NK-92 (cell line): ENCODE measurements around the gene CD22.
"Not testable (repeated sequence)": the region's sequence is repeated elsewhere in the genome, so short reads cannot be mapped to it uniquely, and the experiment has no call there.

ENCODE experiments used
- DNase-seq: peaks from one replicate; lab custom pipeline; 2025; ENCODE audit not compliant: unreplicated experiment; lab: John Stamatoyannopoulos, UW

Gene CD22

DNA sequence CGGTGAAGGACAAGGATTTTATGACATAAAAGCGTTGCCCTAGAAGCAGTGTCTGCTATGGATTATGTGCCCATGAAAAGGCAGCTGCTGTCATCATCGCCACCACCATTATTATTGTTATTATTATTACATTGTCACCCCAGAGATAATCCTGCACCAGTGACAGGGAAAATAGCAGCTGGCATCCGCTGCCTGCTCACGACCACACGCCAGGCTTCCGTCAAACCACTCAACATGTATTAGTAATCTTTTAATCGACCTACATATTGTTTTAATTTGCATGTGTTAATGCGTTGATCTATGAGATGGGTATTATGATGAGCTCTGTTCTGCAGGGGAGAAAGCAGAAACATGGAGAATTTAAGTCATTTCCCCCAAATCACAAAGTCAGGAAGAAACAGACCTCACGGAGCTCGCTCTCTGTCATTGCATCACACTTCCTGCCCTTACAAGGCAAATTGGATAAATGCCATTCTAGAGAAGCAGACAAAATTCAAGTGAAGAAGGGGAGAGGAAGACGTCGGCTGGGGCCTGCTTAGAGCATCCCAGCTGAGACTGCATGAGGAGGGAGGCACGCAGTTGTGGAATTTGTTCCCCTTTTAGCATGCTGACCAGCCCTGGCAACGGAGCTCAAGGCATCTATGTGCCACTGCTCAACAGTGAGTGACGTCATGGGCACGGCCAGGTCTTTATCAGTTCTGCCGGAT is 29.0 kb downstream of the CD22 start, which contains the start of gene FFAR3:
Gene FFAR3 (plus strand): TSS at position 594 of the 707 bp plus-strand sequence. CDS start 431 bp downstream, outside the sequence.
- no peak for DNase-seq

DNA sequence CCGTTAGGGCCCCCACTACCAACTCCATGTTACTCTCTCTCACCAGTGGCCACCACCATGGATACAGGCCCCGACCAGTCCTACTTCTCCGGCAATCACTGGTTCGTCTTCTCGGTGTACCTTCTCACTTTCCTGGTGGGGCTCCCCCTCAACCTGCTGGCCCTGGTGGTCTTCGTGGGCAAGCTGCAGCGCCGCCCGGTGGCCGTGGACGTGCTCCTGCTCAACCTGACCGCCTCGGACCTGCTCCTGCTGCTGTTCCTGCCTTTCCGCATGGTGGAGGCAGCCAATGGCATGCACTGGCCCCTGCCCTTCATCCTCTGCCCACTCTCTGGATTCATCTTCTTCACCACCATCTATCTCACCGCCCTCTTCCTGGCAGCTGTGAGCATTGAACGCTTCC is 29.8 kb downstream of the CD22 start:
- not testable (repeated sequence) for DNase-seq

DNA sequence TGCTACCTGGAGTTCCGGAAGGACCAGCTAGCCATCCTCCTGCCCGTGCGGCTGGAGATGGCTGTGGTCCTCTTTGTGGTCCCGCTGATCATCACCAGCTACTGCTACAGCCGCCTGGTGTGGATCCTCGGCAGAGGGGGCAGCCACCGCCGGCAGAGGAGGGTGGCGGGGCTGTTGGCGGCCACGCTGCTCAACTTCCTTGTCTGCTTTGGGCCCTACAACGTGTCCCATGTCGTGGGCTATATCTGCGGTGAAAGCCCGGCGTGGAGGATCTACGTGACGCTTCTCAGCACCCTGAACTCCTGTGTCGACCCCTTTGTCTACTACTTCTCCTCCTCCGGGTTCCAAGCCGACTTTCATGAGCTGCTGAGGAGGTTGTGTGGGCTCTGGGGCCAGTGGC is 30.4 kb downstream of the CD22 start:
- DNase-seq: not testable (repeated sequence)

DNA sequence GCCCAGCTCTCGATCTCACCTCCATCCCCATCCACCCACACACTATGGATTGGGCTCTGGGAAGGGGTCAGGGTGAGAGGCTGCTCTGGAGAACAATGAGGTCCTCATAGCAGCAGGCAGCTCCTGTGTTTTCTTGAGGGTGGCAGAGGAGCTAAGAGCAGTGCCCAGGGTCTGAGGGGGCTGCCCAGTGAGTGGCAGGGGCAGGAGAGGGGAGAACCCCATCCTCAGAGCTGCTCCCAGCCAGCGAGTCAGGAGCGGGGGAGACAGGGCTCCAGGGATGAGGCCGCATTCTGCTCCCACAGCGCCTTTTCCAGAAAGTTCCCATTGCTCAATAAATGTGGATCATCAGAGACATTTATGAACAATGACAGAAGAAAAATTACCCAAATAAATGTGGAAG is 31.1 kb downstream of the CD22 start:
- not testable (repeated sequence) for DNase-seq

DNA sequence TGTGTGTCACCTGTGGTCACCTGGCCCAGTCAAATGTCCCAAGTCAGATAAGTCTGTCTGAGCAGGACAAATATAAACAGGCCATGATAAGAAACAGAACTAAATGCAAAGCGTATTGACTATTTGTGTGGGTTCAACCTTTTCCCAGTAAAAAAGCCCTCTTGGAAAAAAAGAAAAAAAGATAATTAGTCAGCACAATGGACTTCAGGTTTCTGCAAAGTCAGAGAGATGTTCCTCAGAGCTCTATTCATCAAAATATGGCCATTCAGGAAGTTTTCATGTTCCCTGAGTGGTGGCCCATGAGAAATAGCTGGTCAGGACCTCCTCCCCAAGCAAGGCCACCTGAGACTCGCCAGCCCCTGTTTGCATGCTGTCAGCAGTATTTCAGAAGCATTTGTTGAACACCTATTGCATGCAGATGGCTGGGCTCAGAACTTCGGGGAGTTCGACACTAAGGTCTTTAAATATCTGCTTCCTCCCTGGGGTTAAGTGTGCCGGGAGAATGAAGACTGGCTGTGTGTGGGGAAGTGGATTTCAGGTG is 32.0 kb downstream of the CD22 start:
- DNase-seq: no peak

DNA sequence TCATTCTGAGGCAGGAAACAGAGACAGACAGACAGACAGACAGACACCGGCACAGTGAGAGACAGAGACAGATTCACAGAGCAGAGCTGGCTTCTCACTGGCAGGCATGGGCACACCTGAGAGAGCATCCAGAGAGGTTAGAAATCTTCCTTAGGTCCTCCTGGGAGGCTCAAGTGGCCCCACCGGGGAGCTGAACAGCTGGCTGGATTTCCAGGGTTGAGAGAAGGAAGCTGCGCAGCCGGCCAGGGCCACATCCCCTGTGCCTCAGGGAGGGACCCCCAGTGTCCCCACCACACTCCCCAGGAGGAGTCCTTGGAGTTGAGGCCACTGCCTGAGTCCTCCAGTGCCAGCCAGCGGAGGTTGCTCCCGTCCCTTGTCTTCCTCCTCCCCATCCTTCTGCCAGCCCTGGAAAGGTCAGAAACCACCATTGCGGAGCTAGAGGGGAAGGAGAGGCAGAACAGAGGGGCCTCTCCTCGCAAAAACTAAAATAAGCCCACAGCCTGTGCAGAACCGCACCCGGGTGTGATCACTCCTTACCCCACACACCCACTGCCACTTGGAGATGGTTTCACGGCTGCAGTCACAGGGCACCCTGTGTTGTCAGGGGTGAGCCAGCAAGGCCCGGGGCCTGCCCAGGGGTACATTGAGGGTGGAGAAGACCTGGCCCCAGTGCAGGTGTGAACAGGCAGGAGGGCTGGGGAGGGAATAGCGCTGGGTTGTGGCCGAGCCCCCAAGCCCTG is 33.4 kb downstream of the CD22 start:
- no peak for DNase-seq

DNA sequence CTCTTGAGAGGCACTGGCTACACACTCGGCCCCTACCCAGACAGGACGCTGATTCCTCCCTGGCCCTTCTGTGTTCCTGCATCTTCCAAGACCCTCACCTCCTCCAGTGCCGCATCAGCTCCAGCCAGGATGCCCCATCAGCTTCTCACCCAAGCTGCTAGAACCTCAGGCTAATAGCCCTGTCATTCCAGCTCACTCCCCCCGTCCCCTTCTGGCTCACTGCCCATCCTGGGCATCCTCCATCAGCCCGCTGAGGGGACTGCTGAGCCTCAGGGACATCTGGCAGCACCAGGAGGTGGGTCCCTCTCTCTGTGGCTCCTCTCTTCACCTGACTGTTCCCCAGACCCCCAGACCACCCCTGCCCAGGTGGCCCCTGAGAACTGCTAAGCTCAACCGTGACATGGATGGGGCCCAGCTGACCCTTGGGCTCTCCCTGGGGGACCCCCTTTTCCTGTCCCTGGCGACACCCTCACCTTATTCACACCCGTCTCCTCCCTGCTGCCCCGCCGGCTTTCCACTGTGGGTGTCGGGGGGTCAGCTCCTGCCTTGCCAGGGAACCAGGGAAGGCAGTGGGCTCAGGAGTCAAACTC is 34.1 kb downstream of the CD22 start:
- no peak for DNase-seq

DNA sequence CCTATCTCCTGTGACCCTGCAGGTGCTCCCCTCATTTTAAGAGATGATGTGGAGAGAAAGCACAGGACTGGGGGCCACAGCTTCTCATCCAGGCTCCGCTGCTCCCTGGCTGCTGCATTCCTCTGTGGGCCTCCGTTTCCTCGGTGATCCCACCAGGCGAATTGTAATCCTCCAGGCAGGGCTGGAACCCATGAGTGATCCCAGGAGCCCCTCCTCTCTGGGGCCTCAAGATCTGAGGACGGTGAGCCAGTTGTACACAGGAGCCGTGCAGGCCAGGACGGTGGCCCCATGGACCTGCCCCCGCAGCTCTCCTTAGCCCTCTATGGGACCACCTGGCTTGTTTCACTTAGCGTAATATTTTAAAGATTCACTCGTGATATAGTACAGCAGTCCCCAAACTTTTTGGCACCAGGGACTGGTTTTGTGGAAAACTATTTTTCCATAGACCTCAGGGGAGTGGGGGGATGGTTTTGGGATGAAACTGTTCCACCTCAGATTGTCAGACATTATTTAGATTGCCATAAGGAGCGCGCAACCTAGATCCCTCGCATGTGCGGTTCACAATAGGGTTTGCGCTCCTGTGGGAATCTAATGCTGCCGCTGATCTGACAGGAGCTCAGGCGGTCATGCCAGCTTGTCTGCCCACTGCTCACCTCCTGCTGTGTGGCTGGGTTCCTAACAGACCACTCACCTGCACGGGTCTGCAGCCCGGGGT is 34.9 kb downstream of the CD22 start:
- DNase-seq: no peak

DNA sequence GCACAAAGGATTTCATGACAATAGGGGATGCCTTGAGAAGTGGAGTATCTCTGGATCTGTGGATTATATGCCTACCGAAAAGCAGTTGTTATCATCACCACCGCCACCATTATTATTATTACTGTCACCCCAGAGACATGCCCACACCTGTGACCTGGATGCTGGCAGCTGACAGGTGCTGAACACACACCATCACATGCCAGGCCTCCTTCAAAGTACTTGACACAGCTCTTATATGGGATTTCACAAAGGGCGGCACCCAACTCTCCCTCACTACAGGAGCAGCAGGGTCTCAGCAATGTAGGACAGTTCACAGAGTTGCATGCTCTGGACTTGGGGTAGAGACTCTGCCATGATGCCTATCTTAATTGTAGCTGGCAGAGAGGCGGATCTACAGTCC is 36.3 kb downstream of the CD22 start:
- DNase-seq: no peak

DNA sequence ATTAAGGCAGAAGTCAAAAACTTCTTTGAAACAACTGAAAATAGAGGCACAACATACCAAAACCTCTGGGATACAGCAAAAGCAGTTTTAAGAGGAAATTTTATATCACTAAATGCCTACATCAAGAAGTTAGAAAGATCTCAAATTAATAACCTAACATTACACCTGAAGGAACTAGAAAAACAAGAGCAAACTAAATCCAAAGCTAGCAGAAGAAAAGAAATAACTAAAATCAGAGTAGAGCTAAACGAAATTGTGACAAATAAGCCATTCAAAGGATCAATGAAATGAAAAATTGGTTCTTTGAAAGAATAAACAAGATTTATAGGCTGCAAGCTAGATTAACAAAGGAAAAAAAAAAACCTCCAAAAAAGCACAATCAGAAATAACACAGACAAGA is 39.4 kb downstream of the CD22 start:
- DNase-seq: no peak

DNA sequence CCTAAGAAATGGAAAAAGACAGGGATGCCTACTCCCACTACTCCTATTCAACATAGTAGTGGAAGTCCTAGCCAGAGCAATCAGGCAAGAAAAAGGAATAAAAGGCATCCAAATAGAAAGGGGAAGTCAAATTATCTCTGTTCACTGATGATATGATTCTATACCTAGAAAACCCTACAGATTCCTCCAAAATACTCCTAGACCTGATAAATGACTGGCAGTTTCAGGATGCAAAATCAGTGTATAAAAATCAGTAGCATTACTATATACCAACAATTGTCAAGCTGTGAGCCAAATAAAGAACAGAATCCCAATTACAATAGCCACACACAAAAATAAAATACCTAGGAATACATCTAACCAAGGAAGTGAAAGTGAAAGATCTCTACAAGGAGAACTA is 40.5 kb downstream of the CD22 start:
- DNase-seq: no peak

DNA sequence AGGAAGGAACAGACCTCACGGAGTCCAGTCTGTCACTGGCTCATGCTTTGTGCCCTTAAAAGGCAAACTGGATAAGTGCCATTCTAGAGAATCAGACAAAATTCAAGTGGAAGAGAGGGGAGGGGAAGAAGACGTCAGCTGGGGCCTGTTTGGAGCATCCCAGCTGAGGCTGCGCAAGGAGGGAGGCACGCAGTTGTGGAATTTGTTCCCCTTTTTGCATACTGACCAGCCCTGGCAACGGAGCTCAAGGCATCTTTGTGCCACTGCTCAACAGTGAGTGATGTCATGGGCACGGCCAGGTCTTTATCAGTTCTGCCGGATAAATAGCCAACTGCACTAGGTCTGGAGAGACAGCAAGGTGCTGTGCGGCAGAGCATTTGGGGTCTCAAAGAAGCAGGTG is 41.7 kb downstream of the CD22 start, which contains the start of gene GPR42:
Gene GPR42 (plus strand): TSS at position 347 of the 400 bp plus-strand sequence. CDS start 292 bp downstream, outside the sequence.
- DNase-seq: no peak

DNA sequence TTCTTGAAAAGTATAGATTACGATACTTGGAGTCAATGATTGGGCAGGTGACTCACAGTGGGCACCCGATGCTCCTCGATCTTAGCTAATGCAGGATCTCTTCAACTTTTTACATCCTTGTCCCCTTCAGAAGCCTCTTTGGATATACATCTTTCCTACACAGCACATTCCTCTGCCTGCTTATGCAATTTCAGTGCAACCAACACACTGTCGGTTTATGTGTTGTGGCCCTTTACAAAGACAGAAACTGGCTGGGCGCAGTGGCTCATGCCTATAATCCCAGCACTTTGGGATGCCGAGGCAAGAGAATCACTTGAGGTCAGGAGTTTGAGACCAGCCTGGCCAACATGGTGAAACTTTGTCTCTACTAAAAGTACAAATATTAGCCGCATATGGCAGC is 44.5 kb downstream of the CD22 start:
- DNase-seq: no peak

DNA sequence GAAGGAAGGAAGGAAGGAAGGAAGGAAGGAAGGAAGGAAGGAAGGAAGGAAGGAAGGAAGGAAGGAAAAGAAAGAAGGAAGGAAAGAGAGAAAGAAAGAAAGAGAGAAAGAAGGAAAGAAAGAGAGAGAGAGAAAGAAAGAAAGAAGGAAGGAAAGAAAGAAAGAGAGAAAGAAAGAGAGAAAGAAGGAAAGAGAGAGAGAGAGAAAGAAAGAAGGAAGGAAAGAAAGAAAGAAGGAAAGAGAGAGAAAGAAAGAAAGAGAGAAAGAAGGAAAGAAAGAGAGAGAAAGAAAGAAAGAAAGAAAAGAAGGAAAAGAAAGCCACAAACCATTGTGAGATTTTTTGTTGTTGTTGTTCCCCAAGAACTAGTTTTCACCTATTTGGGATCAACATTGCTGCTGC is 45.0 kb downstream of the CD22 start:
- DNase-seq: not testable (repeated sequence)

DNA sequence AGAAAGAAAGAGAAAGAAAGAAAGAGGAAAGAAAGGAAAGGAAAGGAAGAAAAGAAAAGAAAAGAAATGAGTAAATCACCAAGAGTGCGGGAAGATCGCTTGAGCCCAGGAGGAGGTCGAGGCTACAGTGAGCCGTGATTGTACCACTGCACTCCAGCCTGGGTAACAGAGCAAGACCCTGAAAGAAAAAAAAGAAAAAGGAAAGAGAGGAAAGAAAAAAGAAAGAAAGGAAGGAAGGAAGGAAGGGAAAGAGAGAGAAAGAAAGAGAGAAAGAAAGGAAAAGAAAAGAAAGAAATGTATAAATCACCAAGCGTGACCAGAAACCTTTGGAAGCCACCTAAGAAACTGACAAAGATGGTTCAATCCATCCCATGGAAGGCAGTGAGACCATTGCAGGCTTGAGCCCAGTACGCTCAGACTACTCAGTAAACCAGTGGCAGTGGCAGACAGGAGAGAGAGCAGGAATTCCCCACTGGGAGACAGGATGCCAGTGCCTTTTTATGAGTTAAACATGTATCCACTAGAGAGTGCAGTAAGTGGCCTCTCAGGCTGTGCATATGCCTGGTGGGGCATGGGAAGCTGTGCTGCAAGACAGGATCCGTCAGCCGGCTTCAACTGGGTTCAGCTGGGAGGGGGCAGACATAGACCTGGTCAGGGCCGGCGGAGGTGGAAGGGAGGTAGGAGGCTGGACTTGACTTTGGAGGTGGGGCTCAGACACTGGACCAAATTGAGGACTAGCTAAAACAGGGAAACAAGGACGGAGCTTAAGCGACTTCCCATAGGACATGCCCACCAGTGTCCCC is 46.7 kb downstream of the CD22 start:
- DNase-seq: no peak

DNA sequence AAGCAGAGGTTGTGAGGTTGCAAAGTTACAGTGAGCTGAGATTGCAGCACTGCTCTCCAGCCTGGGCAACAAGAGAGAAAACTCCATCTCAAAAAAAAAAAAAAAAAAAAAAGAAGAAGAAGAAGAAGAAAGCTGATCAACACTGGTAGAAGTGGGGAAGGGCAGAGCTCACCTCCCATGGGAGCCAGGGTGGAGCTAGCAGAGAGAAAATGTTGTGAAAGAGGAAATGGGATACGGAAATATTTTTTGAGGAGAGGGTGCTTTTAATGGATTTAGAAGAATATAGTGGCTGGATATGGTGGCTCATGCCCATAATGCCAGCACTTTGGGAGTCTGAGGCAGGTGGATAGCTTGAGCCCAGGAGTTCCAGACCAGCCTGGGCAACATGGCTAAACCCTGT is 48.7 kb downstream of the CD22 start:
- DNase-seq: no peak

DNA sequence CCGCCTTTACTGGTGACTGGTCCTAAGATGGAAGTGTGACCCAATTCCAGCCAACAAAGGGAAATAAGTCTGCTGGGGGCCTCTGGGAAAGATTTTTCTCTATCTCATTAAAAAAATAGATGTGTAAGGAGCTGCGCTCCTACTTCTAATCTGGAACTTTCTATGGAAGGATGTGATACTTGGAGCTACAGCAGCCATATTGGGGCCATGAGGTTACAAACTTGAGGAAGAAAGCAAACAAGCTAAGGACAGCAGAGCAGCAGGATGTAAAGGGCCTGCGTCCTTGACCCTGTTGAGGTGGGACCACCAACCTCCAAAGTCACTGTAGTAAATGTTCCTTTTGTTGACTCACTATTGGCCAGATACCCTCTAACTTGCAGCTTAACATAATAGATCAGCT is 49.4 kb downstream of the CD22 start:
- no peak for DNase-seq

DNA sequence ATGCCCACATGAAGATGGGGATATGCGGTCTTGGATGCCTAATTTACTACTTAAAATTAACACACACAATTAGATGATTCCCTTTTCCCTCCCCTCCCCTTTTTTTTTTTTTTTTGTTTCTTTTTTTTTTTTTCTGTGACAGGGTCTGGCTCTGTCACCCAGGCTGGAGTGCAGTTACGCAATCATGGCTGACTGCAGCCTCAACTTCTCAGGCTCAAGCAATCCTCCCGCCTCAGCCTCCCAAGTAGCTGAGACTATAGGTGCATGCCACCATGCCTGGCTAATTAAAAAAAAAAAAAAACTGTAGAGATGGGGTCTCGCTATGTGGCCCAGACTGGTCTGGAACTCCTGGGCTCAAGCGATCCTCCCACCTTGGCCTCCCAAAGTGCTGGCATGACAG is 50.6 kb downstream of the CD22 start:
- not testable (repeated sequence) for DNase-seq

DNA sequence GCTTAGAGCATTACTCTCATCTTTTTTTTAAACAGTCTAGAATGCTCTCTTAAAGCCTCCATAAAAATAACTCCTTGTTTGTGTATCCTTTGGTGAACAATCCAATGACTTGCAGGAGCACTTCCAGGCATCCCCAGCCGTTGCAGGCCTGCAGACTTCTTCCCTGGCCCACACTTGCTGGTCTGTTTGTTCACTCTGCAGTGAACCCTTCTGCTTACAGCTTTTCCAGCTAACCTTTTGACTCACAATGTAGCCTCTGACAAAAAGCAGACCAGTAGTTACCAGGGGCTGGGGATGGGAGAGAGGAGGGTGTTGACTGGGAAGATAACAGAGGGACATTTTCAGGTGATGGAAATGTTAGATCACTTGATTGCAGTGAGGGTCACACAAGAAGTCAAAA is 51.0 kb downstream of the CD22 start:
- DNase-seq: no peak

DNA sequence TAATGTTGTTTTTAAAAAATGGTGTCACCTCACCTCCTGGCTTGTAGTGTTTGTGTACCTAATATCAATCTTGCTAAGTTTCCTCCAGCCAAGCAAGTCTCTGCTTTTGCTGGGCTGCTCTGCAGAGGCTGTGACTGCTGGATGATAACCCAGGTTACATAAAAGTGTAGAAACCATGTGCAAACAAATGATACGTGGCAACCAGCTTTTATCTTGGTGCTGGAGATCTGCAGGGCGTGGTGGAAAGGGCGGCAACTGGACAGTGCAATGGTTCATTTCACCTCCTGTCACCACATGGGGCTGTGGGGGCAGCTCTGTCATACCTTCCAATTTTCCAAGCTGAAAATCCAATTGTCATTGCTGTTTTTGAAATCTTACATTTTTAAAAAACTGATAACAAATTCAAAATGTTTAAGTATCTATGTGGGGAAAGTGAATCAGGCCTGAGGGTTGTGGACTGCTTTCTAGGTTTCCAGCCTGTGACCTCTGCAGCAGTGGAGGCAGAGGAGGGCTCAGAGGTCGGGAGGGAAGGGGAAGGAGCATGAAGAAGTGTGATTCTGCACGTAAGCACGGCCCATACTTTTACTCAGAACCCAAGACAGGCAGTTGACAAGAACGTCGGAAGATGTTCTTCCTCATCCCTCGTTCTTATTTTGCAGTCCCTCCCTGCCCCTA is 51.6 kb downstream of the CD22 start:
- no peak for DNase-seq
